T-helper 1 cell treated with Interleukin-12 subunit alpha and Interleukin-12 subunit beta and Interleukin-4 antibody, amounts not matched to agents 30 μg/mL and 1 μg/mL, for 36 hours (primary cell): Measurements from ENCODE around the gene MAD1L1.

Source experiments
- H3K27ac Mint-ChIP-seq: one replicate; pipeline ENCODE4 v1.8.0; 2021; ENCODE audit warnings: mild to moderate bottlenecking, mixed read lengths
- H3K27me3 Mint-ChIP-seq: one replicate; pipeline ENCODE4 v1.8.0; 2021; ENCODE audit warnings: low read depth, mixed read lengths
- H3K36me3 Mint-ChIP-seq: one replicate; pipeline ENCODE4 v1.8.0; 2021; ENCODE audit warnings: low read depth, mixed read lengths
- H3K4me1 Mint-ChIP-seq: one replicate; pipeline ENCODE4 v1.8.0; 2021; ENCODE audit warnings: low read depth, mixed read lengths
- H3K4me3 Mint-ChIP-seq: one replicate; pipeline ENCODE4 v1.8.0; 2021; ENCODE audit warnings: mild to moderate bottlenecking, moderate library complexity, mixed read lengths
- H3K9me3 Mint-ChIP-seq: one replicate; pipeline ENCODE4 v1.8.0; 2021; ENCODE audit warnings: mixed read lengths

The MAD1L1 gene

GRCh38 chr7:1892011-1892965 is 340.5 kb downstream of the MAD1L1 start:
- H3K36me3 Mint-ChIP-seq, result peaks cover 22% of the 10 kb centered on the region
- peak overlapping the region; percentile 1 for H3K27ac Mint-ChIP-seq
- no peak overlapping the region for H3K4me3 Mint-ChIP-seq
- peaks cover 6% of the 10 kb centered on the region for H3K4me1 Mint-ChIP-seq
- H3K9me3 Mint-ChIP-seq, result peaks cover 10% of the 10 kb centered on the region
- no peaks in the 10 kb centered on the region for H3K27me3 Mint-ChIP-seq

GRCh38 chr7:1890289-1891235 is 342.2 kb downstream of the MAD1L1 start:
- no peak overlapping the region for H3K4me3 Mint-ChIP-seq
- peaks cover 6% of the 10 kb centered on the region for H3K4me1 Mint-ChIP-seq
- H3K36me3 Mint-ChIP-seq, result peaks cover 22% of the 10 kb centered on the region
- no peaks in the 10 kb centered on the region for H3K27me3 Mint-ChIP-seq
- H3K27ac Mint-ChIP-seq, result peak overlapping the region; percentile 31
- H3K9me3 Mint-ChIP-seq, result peaks cover 10% of the 10 kb centered on the region

- H3K27me3 Mint-ChIP-seq, result no peaks in the 10 kb centered on the region
- peak overlapping the region; percentile 49 for H3K27ac Mint-ChIP-seq
- H3K36me3 Mint-ChIP-seq, result peaks cover 22% of the 10 kb centered on the region
- peaks cover 10% of the 10 kb centered on the region for H3K9me3 Mint-ChIP-seq
- H3K4me1 Mint-ChIP-seq, result peaks cover 8% of the 10 kb centered on the region
- H3K4me3 Mint-ChIP-seq, result no peak overlapping the region
These were observed 343.1 kb downstream of the MAD1L1 start for GRCh38 chr7:1889556-1890181.

GRCh38 chr7:1889091-1889490 is 343.7 kb downstream of the MAD1L1 start:
- Mint-ChIP-seq H3K4me3 (no peak overlapping the region), H3K27me3 (no peaks in the 10 kb centered on the region), H3K4me1 (peaks cover 7% of the 10 kb centered on the region), H3K36me3 (peaks cover 22% of the 10 kb centered on the region), H3K27ac (peak overlapping the region; percentile 59), H3K9me3 (peaks cover 10% of the 10 kb centered on the region)

- Mint-ChIP-seq H3K27me3 (no peaks in the 10 kb centered on the region), H3K36me3 (peaks cover 22% of the 10 kb centered on the region), H3K4me3 (no peak overlapping the region), H3K9me3 (peaks cover 10% of the 10 kb centered on the region), H3K4me1 (peaks cover 6% of the 10 kb centered on the region), H3K27ac (no peak overlapping the region)
These were observed 344.3 kb downstream of the MAD1L1 start for GRCh38 chr7:1888425-1888824.

GRCh38 chr7:1887251-1887650 is 345.5 kb downstream of the MAD1L1 start:
- Mint-ChIP-seq H3K4me1 (peaks cover 15% of the 10 kb centered on the region), H3K4me3 (no peak overlapping the region), H3K27ac (no peak overlapping the region), H3K27me3 (no peaks in the 10 kb centered on the region), H3K9me3 (peaks cover 10% of the 10 kb centered on the region), H3K36me3 (peaks cover 25% of the 10 kb centered on the region)

GRCh38 chr7:1886361-1887064 is 346.2 kb downstream of the MAD1L1 start:
- Mint-ChIP-seq H3K36me3 (peaks cover 25% of the 10 kb centered on the region), H3K27ac (no peak overlapping the region), H3K4me3 (no peak overlapping the region), H3K9me3 (peaks cover 10% of the 10 kb centered on the region), H3K4me1 (peaks cover 22% of the 10 kb centered on the region), H3K27me3 (no peaks in the 10 kb centered on the region)

GRCh38 chr7:1885465-1886226 is 347.1 kb downstream of the MAD1L1 start:
- peaks cover 24% of the 10 kb centered on the region for H3K4me1 Mint-ChIP-seq
- H3K27ac Mint-ChIP-seq, result no peak overlapping the region
- no peaks in the 10 kb centered on the region for H3K27me3 Mint-ChIP-seq
- peaks cover 25% of the 10 kb centered on the region for H3K36me3 Mint-ChIP-seq
- H3K4me3 Mint-ChIP-seq, result no peak overlapping the region
- H3K9me3 Mint-ChIP-seq, result peaks cover 10% of the 10 kb centered on the region

GRCh38 chr7:1884583-1885350 is 348.0 kb downstream of the MAD1L1 start:
- Mint-ChIP-seq H3K4me1 (peaks cover 22% of the 10 kb centered on the region), H3K4me3 (no peak overlapping the region), H3K27me3 (no peaks in the 10 kb centered on the region), H3K27ac (no peak overlapping the region), H3K9me3 (peaks cover 10% of the 10 kb centered on the region), H3K36me3 (peaks cover 28% of the 10 kb centered on the region)

GRCh38 chr7:1883834-1884582 is 348.7 kb downstream of the MAD1L1 start:
- Mint-ChIP-seq H3K36me3 (peaks cover 26% of the 10 kb centered on the region), H3K4me3 (no peak overlapping the region), H3K27ac (no peak overlapping the region), H3K27me3 (no peaks in the 10 kb centered on the region), H3K4me1 (peaks cover 20% of the 10 kb centered on the region), H3K9me3 (peaks cover 10% of the 10 kb centered on the region)

- peaks cover 22% of the 10 kb centered on the region for H3K36me3 Mint-ChIP-seq
- no peaks in the 10 kb centered on the region for H3K27me3 Mint-ChIP-seq
- H3K4me1 Mint-ChIP-seq, result peaks cover 20% of the 10 kb centered on the region
- peak overlapping the region; percentile 12 for H3K27ac Mint-ChIP-seq
- H3K9me3 Mint-ChIP-seq, result peaks cover 11% of the 10 kb centered on the region
- H3K4me3 Mint-ChIP-seq, result no peak overlapping the region
These were observed 349.5 kb downstream of the MAD1L1 start for GRCh38 chr7:1883031-1883761.

- Mint-ChIP-seq H3K27me3 (no peaks in the 10 kb centered on the region), H3K36me3 (peaks cover 17% of the 10 kb centered on the region), H3K9me3 (peaks cover 11% of the 10 kb centered on the region), H3K27ac (peak overlapping the region; percentile 12), H3K4me3 (no peak overlapping the region), H3K4me1 (peaks cover 20% of the 10 kb centered on the region)
These were observed 350.3 kb downstream of the MAD1L1 start for GRCh38 chr7:1882451-1882850.
